ENCODE measurements around the gene CPD. TPM values are rescaled to one million over a fixed set of nuclear protein-coding genes. Genes with fewer than 3 reads are reported as not detected.
A peak's percentile ranks its signal among the peaks of the same experiment; 100 is the strongest.

CPD gene
- total and polyA plus RNA-seq, 5 donors from 2014 or later = 6.5 to 40.2 (median 8.5) TPM

- Mint-ChIP-seq H3K36me3 (peaks cover 4% of the 10 kb centered on the region), H3K4me1 (peaks cover 14 to 62% (median 51%) of the 10 kb centered on the region in 4 donors), H3K9me3 (no peaks in the 10 kb centered on the region), H3K27me3 (peaks cover 4% of the 10 kb centered on the region), H3K27ac (no peak overlapping the region), H3K4me3 (peak overlapping the region; percentile 85 to 92 (median 88))
- Histone ChIP-seq H3K9me3 (ENCODE audit: control insufficient read depth in 2 of 2, low read length in 2 of 2) (no peaks in the 10 kb centered on the region), H3K27me3 (ENCODE audit: control insufficient read depth, insufficient read depth, low read length) (no peaks in the 10 kb centered on the region), H3K27ac (ENCODE audit: insufficient read depth, low read length, poor library complexity, severe bottlenecking) (no peak overlapping the region), H3K4me1 (ENCODE audit: control insufficient read depth, insufficient read depth, low read length, poor library complexity, severe bottlenecking) (peaks cover 36% of the 10 kb centered on the region), H3K36me3 (ENCODE audit: control insufficient read depth, insufficient read depth, low read length) (no peaks in the 10 kb centered on the region), H3K4me3 (ENCODE audit: low read depth, low read length) (peak overlapping the region; percentile 84)
- DNase-seq (no peak), ATAC-seq (ENCODE audit: low read depth in 2 of 2) (no peak)
Observed at GRCh38 chr17:30380643-30381339, 2.1 kb downstream of the CPD start.

GRCh38 chr17:30381340-30381659, 2.6 kb downstream of the CPD start:
- H3K9me3 ChIP-seq (ENCODE audit: control insufficient read depth in 2 of 2, low read length in 2 of 2) = no peaks in the 10 kb centered on the region
- H3K4me3 ChIP-seq (ENCODE audit: low read depth, low read length) = peak overlapping the region; percentile 84
- H3K4me1 ChIP-seq (ENCODE audit: control insufficient read depth, insufficient read depth, low read length, poor library complexity, severe bottlenecking) = peaks cover 36% of the 10 kb centered on the region
- no peaks in the 10 kb centered on the region for H3K9me3 Mint-ChIP-seq
- H3K36me3 ChIP-seq (ENCODE audit: control insufficient read depth, insufficient read depth, low read length) = peaks cover 3% of the 10 kb centered on the region
- H3K27ac ChIP-seq (ENCODE audit: insufficient read depth, low read length, poor library complexity, severe bottlenecking) = no peak overlapping the region
- DNase-seq = no peak
- no peak for ATAC-seq (ENCODE audit: low read depth in 2 of 2)
- peaks cover 4% of the 10 kb centered on the region for H3K27me3 Mint-ChIP-seq
- H3K4me1 Mint-ChIP-seq = peaks cover 17 to 62% (median 51%) of the 10 kb centered on the region in 4 donors
- no peaks in the 10 kb centered on the region for H3K27me3 ChIP-seq (ENCODE audit: control insufficient read depth, insufficient read depth, low read length)
- peaks cover 7% of the 10 kb centered on the region for H3K36me3 Mint-ChIP-seq
- H3K4me3 Mint-ChIP-seq = peak overlapping the region; percentile 58 to 92 (median 88)
- no peak overlapping the region for H3K27ac Mint-ChIP-seq

- H3K4me3 ChIP-seq (ENCODE audit: low read depth, low read length) = peak overlapping the region; percentile 1
- no peak overlapping the region for H3K4me3 Mint-ChIP-seq
- no peaks in the 10 kb centered on the region for H3K9me3 Mint-ChIP-seq
- H3K9me3 ChIP-seq (ENCODE audit: control insufficient read depth in 2 of 2, low read length in 2 of 2) = no peaks in the 10 kb centered on the region
- H3K27me3 Mint-ChIP-seq = peaks cover 4% of the 10 kb centered on the region
- ATAC-seq (ENCODE audit: low read depth in 2 of 2) (no peak), DNase-seq (no peak)
- no peak overlapping the region for H3K27ac Mint-ChIP-seq
- H3K4me1 Mint-ChIP-seq = peaks cover 21 to 60% (median 45%) of the 10 kb centered on the region in 4 donors
- H3K36me3 Mint-ChIP-seq = peaks cover 11% of the 10 kb centered on the region
- no peaks in the 10 kb centered on the region for H3K27me3 ChIP-seq (ENCODE audit: control insufficient read depth, insufficient read depth, low read length)
- H3K36me3 ChIP-seq (ENCODE audit: control insufficient read depth, insufficient read depth, low read length) = peaks cover 8% of the 10 kb centered on the region
- no peak overlapping the region for H3K27ac ChIP-seq (ENCODE audit: insufficient read depth, low read length, poor library complexity, severe bottlenecking)
- H3K4me1 ChIP-seq (ENCODE audit: control insufficient read depth, insufficient read depth, low read length, poor library complexity, severe bottlenecking) = peaks cover 36% of the 10 kb centered on the region
Observed at GRCh38 chr17:30382345-30382744, 3.6 kb downstream of the CPD start.

GRCh38 chr17:30388321-30389179, 9.8 kb downstream of the CPD start:
- Mint-ChIP-seq H3K27ac (no peak overlapping the region), H3K36me3 (peaks cover 30% of the 10 kb centered on the region), H3K9me3 (no peaks in the 10 kb centered on the region), H3K4me3 (no peak overlapping the region), H3K27me3 (peaks cover 4% of the 10 kb centered on the region), H3K4me1 (peaks cover 8 to 18% (median 14%) of the 10 kb centered on the region in 4 donors)
- Histone ChIP-seq H3K27me3 (ENCODE audit: control insufficient read depth, insufficient read depth, low read length) (no peaks in the 10 kb centered on the region), H3K9me3 (ENCODE audit: control insufficient read depth in 2 of 2, low read length in 2 of 2) (no peaks in the 10 kb centered on the region), H3K4me3 (ENCODE audit: low read depth, low read length) (no peak overlapping the region), H3K4me1 (ENCODE audit: control insufficient read depth, insufficient read depth, low read length, poor library complexity, severe bottlenecking) (no peaks in the 10 kb centered on the region), H3K36me3 (ENCODE audit: control insufficient read depth, insufficient read depth, low read length) (peaks cover 14% of the 10 kb centered on the region), H3K27ac (ENCODE audit: insufficient read depth, low read length, poor library complexity, severe bottlenecking) (no peak overlapping the region)
- DNase-seq (no peak), ATAC-seq (ENCODE audit: low read depth in 2 of 2) (no peak)

GRCh38 chr17:30389756-30390300, 11.1 kb downstream of the CPD start:
- Histone ChIP-seq H3K27ac (ENCODE audit: insufficient read depth, low read length, poor library complexity, severe bottlenecking) (no peak overlapping the region), H3K27me3 (ENCODE audit: control insufficient read depth, insufficient read depth, low read length) (no peaks in the 10 kb centered on the region), H3K4me1 (ENCODE audit: control insufficient read depth, insufficient read depth, low read length, poor library complexity, severe bottlenecking) (no peaks in the 10 kb centered on the region), H3K9me3 (ENCODE audit: control insufficient read depth in 2 of 2, low read length in 2 of 2) (no peaks in the 10 kb centered on the region), H3K4me3 (ENCODE audit: low read depth, low read length) (no peak overlapping the region), H3K36me3 (ENCODE audit: control insufficient read depth, insufficient read depth, low read length) (peaks cover 14% of the 10 kb centered on the region)
- Mint-ChIP-seq H3K4me3 (no peak overlapping the region), H3K9me3 (no peaks in the 10 kb centered on the region), H3K27me3 (peaks cover 4% of the 10 kb centered on the region), H3K36me3 (peaks cover 30% of the 10 kb centered on the region), H3K4me1 (peaks cover 13 to 20% (median 14%) of the 10 kb centered on the region in 4 donors), H3K27ac (no peak overlapping the region)
- ATAC-seq (ENCODE audit: low read depth in 2 of 2) (no peak), DNase-seq (no peak)

GRCh38 chr17:30391534-30391933, 12.8 kb downstream of the CPD start:
- no peak overlapping the region for H3K4me3 Mint-ChIP-seq
- DNase-seq (no peak), ATAC-seq (ENCODE audit: low read depth in 2 of 2) (no peak)
- H3K4me1 Mint-ChIP-seq = peaks cover 13 to 24% (median 15%) of the 10 kb centered on the region in 4 donors
- no peaks in the 10 kb centered on the region for H3K4me1 ChIP-seq (ENCODE audit: control insufficient read depth, insufficient read depth, low read length, poor library complexity, severe bottlenecking)
- H3K36me3 ChIP-seq (ENCODE audit: control insufficient read depth, insufficient read depth, low read length) = peaks cover 9% of the 10 kb centered on the region
- peak overlapping the region in 1 of 3 donors; percentile 65 for H3K27ac Mint-ChIP-seq
- no peaks in the 10 kb centered on the region for H3K27me3 ChIP-seq (ENCODE audit: control insufficient read depth, insufficient read depth, low read length)
- H3K27me3 Mint-ChIP-seq = peaks cover 4% of the 10 kb centered on the region
- H3K9me3 ChIP-seq (ENCODE audit: control insufficient read depth in 2 of 2, low read length in 2 of 2) = no peaks in the 10 kb centered on the region
- H3K9me3 Mint-ChIP-seq = no peaks in the 10 kb centered on the region
- H3K27ac ChIP-seq (ENCODE audit: insufficient read depth, low read length, poor library complexity, severe bottlenecking) = no peak overlapping the region
- no peak overlapping the region for H3K4me3 ChIP-seq (ENCODE audit: low read depth, low read length)
- peaks cover 21% of the 10 kb centered on the region for H3K36me3 Mint-ChIP-seq

GRCh38 chr17:30393491-30393890, 14.8 kb downstream of the CPD start:
- H3K4me3 Mint-ChIP-seq = no peak overlapping the region
- H3K9me3 Mint-ChIP-seq = no peaks in the 10 kb centered on the region
- peaks cover 16% of the 10 kb centered on the region for H3K36me3 Mint-ChIP-seq
- Histone ChIP-seq H3K27ac (ENCODE audit: insufficient read depth, low read length, poor library complexity, severe bottlenecking) (no peak overlapping the region), H3K4me3 (ENCODE audit: low read depth, low read length) (no peak overlapping the region), H3K4me1 (ENCODE audit: control insufficient read depth, insufficient read depth, low read length, poor library complexity, severe bottlenecking) (no peaks in the 10 kb centered on the region), H3K36me3 (ENCODE audit: control insufficient read depth, insufficient read depth, low read length) (peaks cover 5% of the 10 kb centered on the region), H3K9me3 (ENCODE audit: control insufficient read depth in 2 of 2, low read length in 2 of 2) (no peaks in the 10 kb centered on the region), H3K27me3 (ENCODE audit: control insufficient read depth, insufficient read depth, low read length) (no peaks in the 10 kb centered on the region)
- no peak for DNase-seq
- peaks cover 4% of the 10 kb centered on the region for H3K27me3 Mint-ChIP-seq
- no peak overlapping the region for H3K27ac Mint-ChIP-seq
- no peak for ATAC-seq (ENCODE audit: low read depth in 2 of 2)
- peaks cover 13 to 22% (median 17%) of the 10 kb centered on the region in 4 donors for H3K4me1 Mint-ChIP-seq

Data from CD4-positive, CD25-positive, alpha-beta regulatory T cell (primary cell).